Mesothelial cell of epicardium (in vitro differentiated cells): ENCODE measurements around the gene FXYD3. TPM values are rescaled to one million over a fixed set of nuclear protein-coding genes. Genes with fewer than 3 reads are reported as not detected.
"Not testable (repeated sequence)": the region's sequence is repeated elsewhere in the genome, so short reads cannot be mapped to it uniquely, and the experiment has no call there.

Experiments used
- DNase-seq, 2 experiments: peaks; one replicate each; pipeline ENCODE4 v3.0.0; 2021; ENCODE audit warnings: low spot score in 2 of 2; ENCODE audit not compliant: unreplicated experiment in 2 of 2
- H3K27ac Mint-ChIP-seq: 2 replicates; pipeline ENCODE4 v1.8.0; 2021; ENCODE audit warnings: mixed read lengths
- H3K27me3 Mint-ChIP-seq: 2 replicates; pipeline ENCODE4 v1.8.0; 2021; ENCODE audit warnings: low read depth, mixed read lengths
- H3K36me3 Mint-ChIP-seq: 2 replicates; pipeline ENCODE4 v1.8.0; 2021; ENCODE audit warnings: mixed read lengths
- H3K4me1 Mint-ChIP-seq: 2 replicates; pipeline ENCODE4 v1.8.0; 2021; ENCODE audit warnings: mixed read lengths
- H3K4me3 Mint-ChIP-seq: 2 replicates; pipeline ENCODE4 v1.8.0; 2021; ENCODE audit warnings: mild to moderate bottlenecking, moderate library complexity, mixed read lengths
- H3K9me3 Mint-ChIP-seq: 2 replicates; pipeline ENCODE4 v1.8.0; 2021; ENCODE audit warnings: mixed read lengths
- CTCF ChIP-seq: fragments of 200-600 bp; sonication (generic); IDR thresholded peaks from one replicate; pipeline ENCODE4 v1.5.0; 2021; ENCODE audit warnings: antibody characterized with exemption; ENCODE audit not compliant: unreplicated experiment
- total RNA-seq: library from RNA; stranded (reverse); gene quantifications from 3 replicates; pipeline ENCODE4 v1.2.1, GENCODE V29; 2021

The FXYD3 gene
- total RNA-seq, 1 donor from 2014 or later = 5.5 TPM

DNA sequence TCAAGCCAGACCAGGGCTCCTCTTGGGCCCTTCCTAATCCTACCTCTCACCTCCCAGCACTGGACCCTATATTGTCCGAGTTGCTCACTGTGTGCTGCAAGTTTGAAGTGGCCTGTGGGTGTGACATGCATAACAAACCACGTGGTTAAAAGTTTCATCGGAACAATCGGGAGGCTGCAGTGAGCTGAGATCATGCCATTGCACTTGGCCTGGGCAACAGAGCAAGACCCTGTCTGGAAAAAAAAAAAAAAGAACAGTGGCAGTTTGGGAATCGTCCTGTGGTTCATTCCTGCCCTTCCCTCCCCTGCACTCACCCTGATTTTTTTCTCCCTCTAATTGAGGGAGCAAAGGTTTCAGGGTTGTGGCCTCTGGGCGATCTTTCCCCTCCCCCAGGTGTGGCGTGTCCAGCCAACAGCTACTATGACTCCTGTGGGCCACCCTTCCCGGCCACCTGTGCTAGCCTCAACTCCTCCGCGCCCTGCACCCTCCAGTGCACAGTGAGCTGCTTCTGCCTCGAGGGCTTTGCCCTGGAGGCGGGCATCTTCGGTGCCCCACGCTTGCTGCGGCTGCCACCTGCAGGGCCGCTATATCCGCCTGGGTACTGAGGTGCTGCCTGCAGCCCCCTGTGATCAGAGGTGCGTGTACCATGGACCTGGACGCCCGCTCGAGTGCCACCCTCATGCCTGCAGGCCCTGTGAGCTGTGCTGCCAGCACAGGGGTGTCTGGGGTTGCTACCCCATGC lies 16.3 kb upstream of the FXYD3 start:
- no peaks in the 10 kb centered on the region for H3K27me3 Mint-ChIP-seq
- no peak for DNase-seq
- H3K4me1 Mint-ChIP-seq = peaks cover 7% of the 10 kb centered on the region
- no peak for TF ChIP-seq CTCF
- no peak overlapping the region for H3K4me3 Mint-ChIP-seq
- no peaks in the 10 kb centered on the region for H3K36me3 Mint-ChIP-seq
- no peak overlapping the region for H3K27ac Mint-ChIP-seq
- H3K9me3 Mint-ChIP-seq = no peaks in the 10 kb centered on the region

DNA sequence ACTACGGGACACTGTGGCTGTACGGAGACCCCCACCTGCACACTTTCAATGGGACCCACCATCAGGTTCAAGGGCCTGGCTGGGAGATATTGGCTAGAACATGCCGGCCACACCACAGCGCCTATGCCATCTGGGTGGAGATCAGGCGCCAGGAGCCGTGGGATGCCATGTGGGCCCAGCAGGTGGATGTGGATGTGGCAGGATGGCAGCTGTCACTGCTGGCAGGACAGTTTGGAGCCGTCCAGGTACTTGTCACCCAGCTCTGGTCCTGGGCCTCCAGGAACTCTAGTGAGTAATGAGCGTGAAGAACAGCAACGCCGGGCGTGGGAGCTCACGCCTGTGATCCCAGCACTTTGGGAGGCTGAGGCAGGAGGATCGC lies 15.7 kb upstream of the FXYD3 start:
- H3K27me3 Mint-ChIP-seq = no peaks in the 10 kb centered on the region
- no peak overlapping the region for H3K27ac Mint-ChIP-seq
- H3K4me1 Mint-ChIP-seq = peaks cover 7% of the 10 kb centered on the region
- no peaks in the 10 kb centered on the region for H3K9me3 Mint-ChIP-seq
- no peak for DNase-seq
- TF ChIP-seq CTCF = no peak
- no peaks in the 10 kb centered on the region for H3K36me3 Mint-ChIP-seq
- no peak overlapping the region for H3K4me3 Mint-ChIP-seq

DNA sequence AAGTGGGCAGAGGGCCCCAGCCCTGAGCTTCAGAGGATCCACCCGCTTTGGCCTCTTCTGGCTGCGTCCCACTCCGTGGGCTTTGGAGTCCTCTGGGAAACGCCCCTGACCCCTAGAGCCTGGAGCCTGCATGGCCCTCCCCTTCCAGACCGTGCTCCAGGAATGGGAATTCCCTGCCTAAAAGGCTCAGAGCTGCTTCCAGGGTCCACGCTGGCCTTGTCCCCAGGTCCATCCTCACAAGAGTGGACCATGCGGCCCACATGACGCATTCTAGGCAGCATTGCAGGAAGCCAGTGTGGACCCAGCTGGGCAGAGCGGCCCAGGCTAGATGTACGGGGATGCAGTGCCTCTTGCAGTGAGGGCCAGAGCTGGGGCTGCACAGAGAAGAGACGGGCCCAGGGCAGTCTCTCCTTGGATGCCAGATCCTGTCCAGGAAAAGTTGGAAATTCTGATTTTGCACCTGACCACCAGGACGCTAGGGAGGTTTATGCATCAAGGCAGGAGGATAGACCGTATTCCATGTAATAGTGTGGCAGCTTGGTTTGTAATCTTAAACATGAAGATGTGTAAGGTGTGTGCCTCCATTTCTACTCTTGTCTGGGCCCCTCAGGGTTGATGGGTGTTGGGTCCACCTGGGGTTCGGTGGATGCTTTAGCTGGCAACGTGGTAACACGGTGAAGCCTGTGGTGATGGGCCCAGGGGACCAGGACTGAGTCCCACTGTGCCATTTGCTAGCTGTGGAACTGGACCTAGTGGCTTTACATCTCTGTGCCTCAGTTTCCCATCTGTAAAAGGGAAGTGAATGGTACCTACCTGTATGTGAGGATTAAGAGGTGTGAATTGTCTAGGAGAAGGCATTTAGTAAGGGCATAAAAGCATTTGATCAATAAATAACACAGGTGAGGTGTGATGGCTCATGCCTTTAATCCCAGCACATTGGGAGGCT lies 14.8 kb upstream of the FXYD3 start:
- H3K27ac Mint-ChIP-seq = no peak overlapping the region
- H3K27me3 Mint-ChIP-seq = no peaks in the 10 kb centered on the region
- DNase-seq = no peak

DNA sequence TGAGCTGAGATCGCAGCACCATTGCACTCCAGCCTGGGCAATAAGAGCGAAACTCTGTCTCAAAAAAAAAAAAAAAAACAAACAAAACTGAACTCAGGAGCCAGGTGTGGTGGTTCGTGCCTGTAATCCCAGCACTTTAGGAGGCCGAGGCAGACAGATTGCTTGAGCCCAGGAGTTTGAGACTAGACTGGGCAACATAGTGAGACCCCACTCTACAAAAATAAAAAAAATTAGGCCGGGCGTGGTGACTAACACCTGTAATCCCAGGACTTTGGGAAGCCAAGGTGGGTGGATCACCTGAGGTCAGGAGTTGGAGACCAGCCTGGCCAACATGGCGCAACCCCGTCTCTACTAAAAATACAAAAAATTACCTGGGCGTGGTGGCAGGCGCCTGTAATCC lies 13.7 kb upstream of the FXYD3 start:
- not testable (repeated sequence) for H3K4me1 Mint-ChIP-seq, H3K36me3 Mint-ChIP-seq, H3K27ac Mint-ChIP-seq, DNase-seq, H3K4me3 Mint-ChIP-seq, H3K9me3 Mint-ChIP-seq, H3K27me3 Mint-ChIP-seq

More for the DNA sequence above, 14.8 kb upstream of the FXYD3 start:
- H3K36me3 Mint-ChIP-seq = no peaks in the 10 kb centered on the region
- H3K4me3 Mint-ChIP-seq = no peak overlapping the region
- H3K9me3 Mint-ChIP-seq = no peaks in the 10 kb centered on the region
- no peak for TF ChIP-seq CTCF
- H3K4me1 Mint-ChIP-seq = peaks cover 5% of the 10 kb centered on the region

- not testable (repeated sequence) for H3K27ac Mint-ChIP-seq, H3K4me1 Mint-ChIP-seq, DNase-seq, H3K27me3 Mint-ChIP-seq, H3K4me3 Mint-ChIP-seq, H3K36me3 Mint-ChIP-seq, H3K9me3 Mint-ChIP-seq
These were observed 12.0 kb upstream of the FXYD3 start for GRCh38 chr19:35103614-35104013.

DNA sequence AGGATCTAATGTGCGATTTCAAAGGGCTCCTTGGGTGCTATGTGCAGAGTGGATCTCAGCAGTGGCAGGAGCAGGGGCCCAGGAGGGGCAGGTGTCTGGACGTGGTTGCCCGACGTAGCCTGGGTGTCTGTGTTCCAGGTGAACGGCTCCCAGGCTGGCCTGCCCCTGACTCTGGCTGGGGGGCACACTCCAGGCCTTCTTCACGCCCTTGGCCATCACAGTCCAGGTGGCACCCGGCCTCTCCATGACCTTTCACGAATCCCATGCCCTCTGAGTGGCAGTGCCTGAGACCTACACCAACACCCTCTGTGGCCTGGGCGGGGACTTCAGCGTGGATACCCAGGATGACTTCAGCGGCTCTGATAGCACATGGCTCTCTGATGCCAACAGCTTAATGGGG lies 11.3 kb upstream of the FXYD3 start:
- DNase-seq = no peak
- Mint-ChIP-seq H3K27ac (no peak overlapping the region), H3K27me3 (no peaks in the 10 kb centered on the region), H3K4me1 (no peaks in the 10 kb centered on the region), H3K9me3 (no peaks in the 10 kb centered on the region), H3K36me3 (no peaks in the 10 kb centered on the region), H3K4me3 (no peak overlapping the region)
- no peak for TF ChIP-seq CTCF
